Neural cell (in vitro differentiated cells): ENCODE measurements around the gene CLEC16A. TPM values are rescaled to one million over a fixed set of nuclear protein-coding genes. Genes with fewer than 3 reads are reported as not detected.
"Not testable (repeated sequence)": the region's sequence is repeated elsewhere in the genome, so short reads cannot be mapped to it uniquely, and the experiment has no call there.

ENCODE experiments used
- H2AFZ ChIP-seq: fragments of 200-600, 300-800 bp; sonication (generic), shearing (Covaris generic); 2 replicates; pipeline ENCODE4 v1.6.0; 2014; ENCODE audit warnings: low read depth, mild to moderate bottlenecking, antibody characterized with exemption, low read length, moderate library complexity
- H3F3A ChIP-seq: fragments of 200-600 bp; shearing (Covaris generic); 2 replicates; pipeline ENCODE4 v1.6.1; 2016; ENCODE audit warnings: mild to moderate bottlenecking, moderate library complexity, mixed read lengths, antibody characterized with exemption, low read length; ENCODE audit not compliant: insufficient read depth, poor library complexity, severe bottlenecking
- H3K27ac ChIP-seq: fragments of 200-600, 300-800 bp; sonication (generic), shearing (Covaris generic); 2 replicates; pipeline ENCODE4 v1.5.1; 2014; ENCODE audit warnings: mild to moderate bottlenecking, low read length, moderate library complexity
- H3K27me3 ChIP-seq: fragments of 300-800, 200-600 bp; sonication (generic), shearing (Covaris generic); 2 replicates; pipeline ENCODE4 v1.6.0; 2014; ENCODE audit warnings: mild to moderate bottlenecking, low read depth, low read length, moderate library complexity; ENCODE audit not compliant: insufficient read depth
- H3K36me3 ChIP-seq: fragments of 300-800, 200-600 bp; sonication (generic), shearing (Covaris generic); 2 replicates; pipeline ENCODE4 v1.5.1; 2014; ENCODE audit warnings: mild to moderate bottlenecking, antibody characterized with exemption, low read length, moderate library complexity; ENCODE audit not compliant: insufficient read depth
- H3K4me2 ChIP-seq: fragments of 300-800, 200-600 bp; sonication (generic), shearing (Covaris generic); 2 replicates; pipeline ENCODE4 v1.6.0; 2014; ENCODE audit warnings: mild to moderate bottlenecking, low read length
- H3K4me3 ChIP-seq: fragments of 300-800, 200-600 bp; sonication (generic), shearing (Covaris generic); 2 replicates; pipeline ENCODE4 v1.5.1; 2014; ENCODE audit warnings: mild to moderate bottlenecking, low read length, moderate library complexity
- H3K79me2 ChIP-seq: fragments of 200-600 bp; shearing (Covaris generic); replicated peaks from 2 replicates; pipeline ENCODE4 v1.6.0; 2014; ENCODE audit warnings: mild to moderate bottlenecking, low read length, moderate library complexity; ENCODE audit not compliant: insufficient read depth
- H3K9ac ChIP-seq: fragments of 300-800, 200-600 bp; sonication (generic), shearing (Covaris generic); 2 replicates; pipeline ENCODE4 v1.6.1; 2016; ENCODE audit warnings: mild to moderate bottlenecking, low read length, mixed read lengths
- H3K9me2 ChIP-seq: fragments of 200-600 bp; shearing (Covaris generic); 2 replicates; pipeline ENCODE4 v1.6.1; 2016; ENCODE audit warnings: mild to moderate bottlenecking, low read length, mixed read lengths; ENCODE audit not compliant: insufficient read depth
- H3K9me3 ChIP-seq: fragments of 200-600, 300-800 bp; sonication (generic), shearing (Covaris generic); 2 replicates; pipeline ENCODE4 v1.6.1; 2016; ENCODE audit warnings: mild to moderate bottlenecking, mixed run types, low read length, moderate library complexity, mixed read lengths
- H4K20me1 ChIP-seq: fragments of 200-600 bp; shearing (Covaris generic); 2 replicates; pipeline ENCODE4 v1.6.1; 2016; ENCODE audit warnings: mild to moderate bottlenecking, mixed run types; ENCODE audit not compliant: insufficient read depth
- EP300 ChIP-seq: fragments of 450-650 bp; conservative IDR thresholded peaks from 2 replicates; pipeline ENCODE4 v1.6.1; 2014; ENCODE audit warnings: antibody characterized with exemption, mild to moderate bottlenecking, moderate library complexity; ENCODE audit not compliant: poor library complexity, severe bottlenecking
- EZH2 ChIP-seq: fragments of 200-600, 300-800 bp; shearing (Covaris generic), sonication (generic); IDR thresholded peaks from 2 replicates; pipeline ENCODE4 v1.6.1; 2014; ENCODE audit warnings: antibody characterized with exemption, low read length, borderline replicate concordance, mild to moderate bottlenecking; ENCODE audit not compliant: insufficient read depth, poor library complexity, severe bottlenecking
- MXI1 ChIP-seq: fragments of 450-650 bp; conservative IDR thresholded peaks from 2 replicates; pipeline ENCODE4 v1.6.1; 2014; ENCODE audit warnings: antibody characterized with exemption, mild to moderate bottlenecking; ENCODE audit not compliant: poor library complexity, severe bottlenecking
- POLR2AphosphoS5 ChIP-seq: IDR thresholded peaks from 2 replicates; pipeline ENCODE4 v1.6.1; 2012
- REST ChIP-seq: IDR thresholded peaks from 2 replicates; pipeline ENCODE4 v1.6.1; 2012; ENCODE audit warnings: borderline replicate concordance
- SMC3 ChIP-seq: fragments of 450-650 bp; conservative IDR thresholded peaks from 2 replicates; pipeline ENCODE4 v1.6.1; 2014; ENCODE audit warnings: antibody characterized with exemption, mild to moderate bottlenecking, moderate library complexity; ENCODE audit not compliant: poor library complexity
- TAF1 ChIP-seq: IDR thresholded peaks from 2 replicates; pipeline ENCODE4 v1.6.1; 2012; ENCODE audit warnings: low read depth
- polyA plus RNA-seq: library from polyadenylated mRNA; depleted of rRNA; stranded (reverse); fragments of >200 nt; gene quantifications from 2 replicates; pipeline ENCODE4 v1.2.3, GENCODE V29; 2014

Gene CLEC16A
- polyA plus RNA-seq, 1 donor from 2014 or later: 11.1 TPM

- Histone ChIP-seq H3K9ac (peak overlapping the region; percentile 63), H3K4me3 (peak overlapping the region; percentile 77), H3K79me2 (peaks cover 26% of the 10 kb centered on the region)
- H3K36me3 ChIP-seq, H3K9me3 ChIP-seq, H3K9me2 ChIP-seq, H3F3A ChIP-seq, H3K27me3 ChIP-seq, H2AFZ ChIP-seq, H4K20me1 ChIP-seq, H3K27ac ChIP-seq, H3K4me2 ChIP-seq: not testable (repeated sequence)
- peak; percentile 53 for TF ChIP-seq MXI1
These were observed 2.4 kb upstream of the CLEC16A start for GRCh38 chr16:10941935-10942351.

- Histone ChIP-seq H3K27ac (no peak within 1 kb of the TSS), H4K20me1 (no peaks in the 10 kb centered on the region)
These were observed 1.9 kb upstream of the CLEC16A start, which contains the start of gene DEXI for GRCh38 chr16:10942352-10943063. DEXI (minus strand) TSS chr16:10942468; CDS start chr16:10942005, 463 bp downstream.

DNA sequence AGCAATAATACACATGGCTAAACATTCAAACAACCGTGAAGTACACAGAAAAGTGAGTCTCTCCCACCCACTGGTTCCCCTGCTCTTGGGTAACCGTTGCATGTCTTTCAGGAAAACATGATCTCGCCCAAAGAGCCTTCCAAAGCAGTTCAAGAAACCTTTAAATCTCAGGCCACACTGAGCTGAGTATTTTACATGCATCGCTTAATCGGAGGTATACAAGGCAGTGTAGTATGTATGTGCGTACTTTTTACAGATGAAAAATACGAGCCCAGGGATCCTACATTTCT, 1.4 kb upstream of the CLEC16A start:
- no peaks in the 10 kb centered on the region for H3K36me3 ChIP-seq
- no peaks in the 10 kb centered on the region for H3K9me3 ChIP-seq
- H3K4me2 ChIP-seq: no peak overlapping the region
- peak overlapping the region; percentile 77 for H3K4me3 ChIP-seq
- H3K27me3 ChIP-seq: no peaks in the 10 kb centered on the region
- no peak overlapping the region for H2AFZ ChIP-seq
- H3K79me2 ChIP-seq: peaks cover 26% of the 10 kb centered on the region
- H3K9ac ChIP-seq: no peak overlapping the region
- no peak overlapping the region for H3K27ac ChIP-seq
- TF ChIP-seq REST (no peak), POLR2AphosphoS5 (no peak)
- H4K20me1 ChIP-seq: no peaks in the 10 kb centered on the region
- H3K9me2 ChIP-seq: no peaks in the 10 kb centered on the region
- no peaks in the 10 kb centered on the region for H3F3A ChIP-seq

More at GRCh38 chr16:10942352-10943063, 1.9 kb upstream of the CLEC16A start, which contains the start of gene DEXI:
- H3F3A ChIP-seq: no peaks in the 10 kb centered on the region
- H3K9ac ChIP-seq: peak within 1 kb of the TSS; percentile 63
- no peaks in the 10 kb centered on the region for H3K9me2 ChIP-seq
- H3K79me2 ChIP-seq: peaks cover 26% of the 10 kb centered on the region
- TF ChIP-seq EP300 (no peak), REST (no peak), EZH2 (no peak), POLR2AphosphoS5 (peak; percentile 85), SMC3 (no peak), TAF1 (no peak)
- H3K4me2 ChIP-seq: peak within 1 kb of the TSS; percentile 88
- no peak within 1 kb of the TSS for H2AFZ ChIP-seq
- H3K36me3 ChIP-seq: no peaks in the 10 kb centered on the region
- H3K4me3 ChIP-seq: peak within 1 kb of the TSS; percentile 77
- no peaks in the 10 kb centered on the region for H3K27me3 ChIP-seq
- H3K9me3 ChIP-seq: no peaks in the 10 kb centered on the region
